Brain microvascular endothelial cell (primary cell): Measurements from ENCODE around the gene PLA2G15.

Experiments
- DNase-seq: peaks from one replicate; pipeline ENCODE4 v3.0.0-alpha.2; 2020
- H3K27ac ChIP-seq: fragments of 250-450 bp; sonication (Bioruptor Pico); 2 replicates; pipeline ENCODE4 v1.5.1; 2020; ENCODE audit warnings: mild to moderate bottlenecking, moderate library complexity
- H3K27me3 ChIP-seq: fragments of 250-450 bp; sonication (Bioruptor Pico); replicated peaks from 2 replicates; pipeline ENCODE4 v1.5.1; 2020; ENCODE audit warnings: mild to moderate bottlenecking
- H3K36me3 ChIP-seq: fragments of 250-450 bp; sonication (Bioruptor Pico); replicated peaks from 2 replicates; pipeline ENCODE4 v1.5.1; 2020; ENCODE audit warnings: mild to moderate bottlenecking
- H3K4me3 ChIP-seq: 2 replicates; pipeline ENCODE4 v1.5.1; 2011; ENCODE audit warnings: low read depth, mild to moderate bottlenecking, control low read depth, low read length, moderate library complexity
- in situ Hi-C: cut with HindIII; loops from 2 replicates; pipeline ENCODE4 v1.10.0; 2017; ENCODE audit warnings: low sequenced_read_pairs, low pct_ligation_motif_present
- TF ChIP-seq, protein P1 (sequence below): IDR thresholded peaks from 2 replicates; pipeline ENCODE4 v1.5.1; 2011; ENCODE audit warnings: low read depth, mild to moderate bottlenecking, moderate library complexity, low read length, control low read depth, inconsistent platforms; ENCODE audit errors: missing control alignments

The PLA2G15 gene, protein sequence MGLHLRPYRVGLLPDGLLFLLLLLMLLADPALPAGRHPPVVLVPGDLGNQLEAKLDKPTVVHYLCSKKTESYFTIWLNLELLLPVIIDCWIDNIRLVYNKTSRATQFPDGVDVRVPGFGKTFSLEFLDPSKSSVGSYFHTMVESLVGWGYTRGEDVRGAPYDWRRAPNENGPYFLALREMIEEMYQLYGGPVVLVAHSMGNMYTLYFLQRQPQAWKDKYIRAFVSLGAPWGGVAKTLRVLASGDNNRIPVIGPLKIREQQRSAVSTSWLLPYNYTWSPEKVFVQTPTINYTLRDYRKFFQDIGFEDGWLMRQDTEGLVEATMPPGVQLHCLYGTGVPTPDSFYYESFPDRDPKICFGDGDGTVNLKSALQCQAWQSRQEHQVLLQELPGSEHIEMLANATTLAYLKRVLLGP

DNA sequence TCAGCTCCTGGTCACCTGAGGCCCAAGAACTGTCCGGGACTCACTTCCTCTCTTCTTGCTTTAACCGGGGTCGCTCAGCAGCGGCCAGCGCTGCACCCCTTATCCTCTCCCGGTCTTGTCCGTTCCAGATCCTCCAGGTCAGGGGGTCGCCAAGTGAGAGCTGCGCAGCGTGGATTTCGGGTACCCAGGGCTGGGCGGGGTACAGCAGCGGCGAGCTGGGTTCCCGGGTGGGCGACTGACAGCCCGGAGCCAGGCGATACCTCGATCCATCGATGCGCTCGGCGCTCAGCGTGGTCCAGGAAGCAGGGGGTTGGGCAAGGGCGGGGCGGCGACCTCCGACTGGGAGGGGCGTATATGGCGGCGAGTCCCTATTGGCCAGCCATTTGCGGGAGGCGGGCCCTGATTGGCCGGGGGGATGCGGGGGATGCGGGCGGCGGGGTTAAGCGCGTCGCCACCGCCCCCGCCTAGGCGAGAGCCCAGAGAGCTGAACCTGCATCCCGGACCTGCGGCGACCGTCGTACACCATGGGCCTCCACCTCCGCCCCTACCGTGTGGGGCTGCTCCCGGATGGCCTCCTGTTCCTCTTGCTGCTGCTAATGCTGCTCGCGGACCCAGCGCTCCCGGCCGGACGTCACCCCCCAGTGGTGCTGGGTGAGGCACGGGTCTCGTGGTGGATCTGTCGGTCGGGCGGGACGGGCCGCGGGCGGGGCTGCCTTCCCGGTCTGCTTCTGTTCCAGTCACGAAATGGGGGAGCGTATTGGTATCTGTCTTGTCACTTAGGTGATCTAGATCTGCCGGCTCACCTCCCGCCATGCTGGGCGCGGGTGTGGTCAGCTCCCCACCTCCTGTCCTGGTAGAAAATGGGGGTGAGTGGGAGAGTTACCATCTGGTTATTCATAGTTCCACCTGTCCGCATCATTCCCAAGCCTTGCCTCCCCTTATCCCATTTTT lies at the start of gene PLA2G15:
Gene PLA2G15, plus strand, starts transcription at position 471 of the 951 bp plus-strand sequence. Its CDS starts 54 bp downstream, at position 525.
- Histone ChIP-seq H3K4me3 (peak within 1 kb of the TSS; percentile 97), H3K27ac (no peak within 1 kb of the TSS), H3K36me3 (no peaks in the 10 kb centered on the region), H3K27me3 (no peaks in the 10 kb centered on the region)
- peak; percentile 96 for DNase-seq
- TF ChIP-seq, protein P1, sequence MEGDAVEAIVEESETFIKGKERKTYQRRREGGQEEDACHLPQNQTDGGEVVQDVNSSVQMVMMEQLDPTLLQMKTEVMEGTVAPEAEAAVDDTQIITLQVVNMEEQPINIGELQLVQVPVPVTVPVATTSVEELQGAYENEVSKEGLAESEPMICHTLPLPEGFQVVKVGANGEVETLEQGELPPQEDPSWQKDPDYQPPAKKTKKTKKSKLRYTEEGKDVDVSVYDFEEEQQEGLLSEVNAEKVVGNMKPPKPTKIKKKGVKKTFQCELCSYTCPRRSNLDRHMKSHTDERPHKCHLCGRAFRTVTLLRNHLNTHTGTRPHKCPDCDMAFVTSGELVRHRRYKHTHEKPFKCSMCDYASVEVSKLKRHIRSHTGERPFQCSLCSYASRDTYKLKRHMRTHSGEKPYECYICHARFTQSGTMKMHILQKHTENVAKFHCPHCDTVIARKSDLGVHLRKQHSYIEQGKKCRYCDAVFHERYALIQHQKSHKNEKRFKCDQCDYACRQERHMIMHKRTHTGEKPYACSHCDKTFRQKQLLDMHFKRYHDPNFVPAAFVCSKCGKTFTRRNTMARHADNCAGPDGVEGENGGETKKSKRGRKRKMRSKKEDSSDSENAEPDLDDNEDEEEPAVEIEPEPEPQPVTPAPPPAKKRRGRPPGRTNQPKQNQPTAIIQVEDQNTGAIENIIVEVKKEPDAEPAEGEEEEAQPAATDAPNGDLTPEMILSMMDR, result no peak
- in situ Hi-C loops, result no loop called here

DNA sequence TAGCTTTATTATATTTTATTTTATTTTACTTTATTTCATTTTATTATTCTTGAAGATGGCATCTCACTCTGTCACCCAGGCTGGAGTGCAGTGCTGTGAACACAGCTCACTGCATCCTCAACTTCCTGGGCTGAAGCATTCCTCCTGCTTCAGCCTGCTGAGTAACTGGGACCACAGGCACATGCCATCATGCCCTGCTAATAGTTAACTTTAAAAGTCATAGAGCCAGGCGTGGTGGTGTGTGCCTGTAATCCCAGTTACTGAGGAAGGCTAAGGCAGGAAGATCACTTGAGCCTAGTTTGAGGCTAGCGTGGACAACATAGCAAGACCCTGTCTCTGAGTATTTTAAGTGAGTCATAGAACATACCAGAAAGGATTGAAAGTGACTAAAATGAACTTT lies 47.9 kb upstream of the PLA2G15 start:
- Histone ChIP-seq H3K4me3 (no peak overlapping the region), H3K27ac (no peak overlapping the region), H3K36me3 (no peaks in the 10 kb centered on the region), H3K27me3 (no peaks in the 10 kb centered on the region)
- TF ChIP-seq, protein P1, result no peak
- peak; percentile 45 for DNase-seq
- in situ Hi-C loops, result no loop called here

DNA sequence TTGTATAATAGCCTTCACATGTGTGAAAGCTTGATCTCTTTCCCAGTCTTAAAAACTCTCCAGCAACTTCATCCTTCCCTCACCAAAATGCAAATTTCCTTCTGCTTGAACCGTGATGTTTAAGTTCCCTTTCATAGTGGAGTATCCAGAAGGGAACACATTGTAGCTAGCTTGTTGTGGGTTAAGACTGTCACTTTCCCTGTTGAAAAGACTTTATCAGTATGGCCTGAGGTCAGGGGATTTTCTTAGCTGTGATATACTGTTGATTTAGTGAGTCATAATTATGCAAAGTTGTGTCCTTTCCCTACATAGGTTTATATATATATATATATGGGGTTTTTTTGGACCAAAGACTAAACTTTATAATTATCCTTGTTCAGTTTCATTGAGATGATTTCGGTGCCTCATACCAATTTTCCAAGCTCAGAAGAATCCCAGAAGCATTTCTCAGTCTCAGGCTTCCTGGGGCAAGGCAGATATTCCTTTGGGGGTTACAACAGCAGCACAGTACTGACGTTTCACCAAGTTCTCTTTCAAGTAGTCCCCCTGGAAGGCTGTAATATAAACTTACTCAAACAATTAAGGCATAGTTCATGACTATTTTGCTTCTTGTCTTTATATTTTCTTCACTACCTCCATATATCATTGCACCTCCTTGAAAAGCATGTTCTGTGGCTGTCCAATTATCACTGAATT lies 44.9 kb upstream of the PLA2G15 start:
- Histone ChIP-seq H3K27ac (peak overlapping the region; percentile 26), H3K27me3 (no peaks in the 10 kb centered on the region), H3K36me3 (no peaks in the 10 kb centered on the region), H3K4me3 (no peak overlapping the region)
- TF ChIP-seq, protein P1, result no peak
- in situ Hi-C loops, result no loop called here
- peak; percentile 48 for DNase-seq

DNA sequence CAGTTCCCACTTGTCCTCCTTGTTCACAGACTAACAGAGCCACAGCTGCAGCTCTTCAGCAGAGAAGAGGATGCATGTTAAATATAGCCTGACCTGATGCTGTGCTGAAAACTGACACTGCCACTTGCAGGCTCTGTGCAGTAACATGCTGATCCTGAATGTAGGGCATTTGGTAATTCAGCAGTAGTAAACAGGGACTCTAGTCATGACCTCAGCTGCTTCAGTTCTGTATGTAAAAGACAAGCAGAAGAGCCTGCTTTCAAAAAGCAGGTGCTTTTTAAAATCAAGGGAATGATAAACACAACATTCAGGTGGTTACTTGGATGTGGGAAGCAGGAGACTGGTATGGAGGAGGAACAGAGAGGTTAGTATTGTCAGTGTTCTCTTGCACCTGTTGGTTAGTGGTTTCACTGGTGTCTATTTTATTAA lies 43.1 kb upstream of the PLA2G15 start:
- peak; percentile 18 for DNase-seq
- H3K36me3 ChIP-seq, result no peaks in the 10 kb centered on the region
- TF ChIP-seq, protein P1, result no peak
- in situ Hi-C loops, result no loop called here
- no peak overlapping the region for H3K4me3 ChIP-seq
- no peaks in the 10 kb centered on the region for H3K27me3 ChIP-seq
- H3K27ac ChIP-seq, result no peak overlapping the region

DNA sequence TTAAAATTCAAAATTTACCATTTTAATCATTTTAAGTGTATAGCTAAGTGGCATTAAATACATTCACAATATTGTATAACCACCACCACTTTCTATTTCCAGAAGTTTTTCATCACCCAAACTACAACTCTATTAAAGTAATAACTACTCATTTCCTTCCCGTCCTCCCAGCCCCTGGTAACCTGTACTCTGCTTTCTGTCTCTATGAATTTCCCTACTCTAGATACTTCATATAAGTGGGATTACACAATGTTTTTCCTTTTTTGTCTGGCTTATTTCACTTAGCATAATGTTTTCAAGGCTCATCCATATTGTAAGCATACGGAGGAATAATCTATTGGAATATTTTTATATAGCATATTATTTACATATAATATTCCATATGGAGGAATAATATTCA lies 38.9 kb upstream of the PLA2G15 start:
- in situ Hi-C loops, result no loop called here

More for the DNA sequence above, 38.9 kb upstream of the PLA2G15 start:
- H3K27me3 ChIP-seq, result no peaks in the 10 kb centered on the region
- no peak overlapping the region for H3K27ac ChIP-seq
- DNase-seq, result no peak
- H3K4me3 ChIP-seq, result no peak overlapping the region
- TF ChIP-seq, protein P1, result no peak
- H3K36me3 ChIP-seq, result no peaks in the 10 kb centered on the region
